NOMO-1 treated with dmso at 0.1 percent for 144 hours (cell line): ENCODE data around the gene POLR2M.

Experiments
- DNase-seq: peaks from one replicate; lab custom pipeline; 2025; ENCODE audit not compliant: unreplicated experiment; lab: John Stamatoyannopoulos, UW

Gene POLR2M

GRCh38 chr15:57691082-57691481, 15.4 kb upstream of the POLR2M start:
- DNase-seq: no peak

- no peak for DNase-seq
Observed at GRCh38 chr15:57692709-57693108, 13.8 kb upstream of the POLR2M start.

GRCh38 chr15:57694279-57694678, 12.2 kb upstream of the POLR2M start:
- no peak for DNase-seq

GRCh38 chr15:57696146-57696545, 10.4 kb upstream of the POLR2M start:
- DNase-seq: no peak

- DNase-seq: no peak
Observed at GRCh38 chr15:57697588-57697987, 8.9 kb upstream of the POLR2M start.

- no peak for DNase-seq
Observed at GRCh38 chr15:57698243-57698642, 8.3 kb upstream of the POLR2M start.

GRCh38 chr15:57698991-57699390, 7.5 kb upstream of the POLR2M start:
- DNase-seq: no peak

- DNase-seq: no peak
Observed at GRCh38 chr15:57703387-57703786, 3.1 kb upstream of the POLR2M start.

GRCh38 chr15:57704441-57704840, 2.1 kb upstream of the POLR2M start:
- no peak for DNase-seq

GRCh38 chr15:57705746-57706404, 639 bp upstream of the POLR2M start:
- DNase-seq: no peak

GRCh38 chr15:57708047-57708446, 1.5 kb downstream of the POLR2M start:
- no peak for DNase-seq

- no peak for DNase-seq
Observed at GRCh38 chr15:57718309-57718708, 11.8 kb downstream of the POLR2M start.

- no peak for DNase-seq
Observed at GRCh38 chr15:57720867-57721266, 14.4 kb downstream of the POLR2M start.

- no peak for DNase-seq
Observed at GRCh38 chr15:57726411-57726810, 19.9 kb downstream of the POLR2M start.

GRCh38 chr15:57727031-57727430, 20.5 kb downstream of the POLR2M start:
- DNase-seq: no peak

- no peak for DNase-seq
Observed at GRCh38 chr15:57728436-57728835, 21.9 kb downstream of the POLR2M start.

- DNase-seq: no peak
Observed at GRCh38 chr15:57730876-57731275, 24.4 kb downstream of the POLR2M start.

- no peak for DNase-seq
Observed at GRCh38 chr15:57731530-57732103, 25.1 kb downstream of the POLR2M start.

- no peak for DNase-seq
Observed at GRCh38 chr15:57732526-57733331, 26.2 kb downstream of the POLR2M start.

- DNase-seq: no peak
Observed at GRCh38 chr15:57734860-57735259, 28.3 kb downstream of the POLR2M start.

- no peak for DNase-seq
Observed at GRCh38 chr15:57735431-57735830, 28.9 kb downstream of the POLR2M start.

GRCh38 chr15:57735891-57736290, 29.4 kb downstream of the POLR2M start:
- no peak for DNase-seq
